Measurements from ENCODE around the gene NAT14. TPM values are rescaled to one million over a fixed set of nuclear protein-coding genes. Genes with fewer than 3 reads are reported as not detected.

Gene NAT14
- total and polyA plus RNA-seq, 7 experiments from 2014 or later = 1.7 to 12.8 (median 3.5) TPM

DNA sequence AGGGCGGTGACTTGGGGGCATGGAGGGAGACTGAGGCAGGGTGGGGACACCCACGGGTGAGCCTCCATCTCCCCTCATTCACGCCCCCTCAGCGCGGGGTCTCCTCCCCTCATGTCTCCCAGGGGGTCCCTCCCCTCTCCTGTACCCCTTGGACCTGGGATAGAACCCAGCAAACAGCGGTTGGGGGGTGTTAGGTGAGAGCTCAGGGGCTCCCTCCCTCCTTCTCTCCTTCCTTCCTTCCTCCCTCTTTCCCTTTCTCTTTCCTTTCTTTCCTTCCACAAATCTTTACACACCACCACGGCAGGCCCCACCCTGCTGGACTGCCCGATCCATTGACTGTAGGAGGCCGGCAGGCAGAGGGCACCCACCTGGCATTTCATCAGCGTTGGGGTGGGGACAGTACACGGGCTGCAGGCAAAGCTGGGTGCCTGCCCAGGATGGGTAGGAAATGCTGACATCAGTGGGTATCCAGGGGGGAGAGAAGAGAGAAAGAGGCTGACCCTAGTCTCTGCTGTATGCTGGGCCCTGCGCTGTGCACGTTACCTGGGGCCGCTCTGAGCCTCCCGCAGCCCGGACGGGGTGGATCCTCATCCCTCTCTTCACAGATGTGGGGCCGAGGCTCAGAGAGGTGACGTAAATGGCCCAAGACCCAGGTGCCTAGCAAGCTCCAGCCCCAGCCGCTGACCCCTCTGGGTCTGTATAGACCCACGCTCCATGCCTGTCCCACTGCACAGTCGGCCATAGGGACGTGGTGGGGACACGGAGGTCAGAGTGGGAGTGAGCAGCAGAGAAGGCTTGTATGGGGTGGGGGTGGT lies 6.8 kb downstream of the NAT14 start:
- H3K9me3 ChIP-seq (ENCODE audit: control insufficient read depth in 2 of 3, low read length in 3 of 3) = no peaks in the 10 kb centered on the region
- H3K4me1 ChIP-seq (ENCODE audit: control insufficient read depth in 2 of 2, insufficient read depth in 2 of 2, low read length in 2 of 2) = no peaks in the 10 kb centered on the region
- intact Hi-C loops (cut with micrococcal nuclease) = no loop called here
- Mint-ChIP-seq H3K4me1 (peaks cover 0 to 9% (median 0%) of the 10 kb centered on the region in 7 donors), H3K27me3 (peaks cover 0 to 5% (median 0%) of the 10 kb centered on the region in 5 donors), H3K36me3 (no peaks in the 10 kb centered on the region), H3K27ac (no peak overlapping the region), H3K4me3 (no peak overlapping the region), H3K9me3 (no peaks in the 10 kb centered on the region)
- DNase-seq = no peak
- CTCF ChIA-PET = no interaction called here
- H3K27me3 ChIP-seq (ENCODE audit: control insufficient read depth in 2 of 2, insufficient read depth in 2 of 2, low read length in 2 of 2) = no peaks in the 10 kb centered on the region
- no peak overlapping the region for H3K27ac ChIP-seq (ENCODE audit: low read depth, low read length)
- no peaks in the 10 kb centered on the region for H3K36me3 ChIP-seq (ENCODE audit: control insufficient read depth in 2 of 3, insufficient read depth in 3 of 3, low read length in 3 of 3)
- no peak overlapping the region for H3K4me3 ChIP-seq (ENCODE audit: low read length)
- no peak for ATAC-seq
- POLR2A ChIA-PET = no interaction called here

DNA sequence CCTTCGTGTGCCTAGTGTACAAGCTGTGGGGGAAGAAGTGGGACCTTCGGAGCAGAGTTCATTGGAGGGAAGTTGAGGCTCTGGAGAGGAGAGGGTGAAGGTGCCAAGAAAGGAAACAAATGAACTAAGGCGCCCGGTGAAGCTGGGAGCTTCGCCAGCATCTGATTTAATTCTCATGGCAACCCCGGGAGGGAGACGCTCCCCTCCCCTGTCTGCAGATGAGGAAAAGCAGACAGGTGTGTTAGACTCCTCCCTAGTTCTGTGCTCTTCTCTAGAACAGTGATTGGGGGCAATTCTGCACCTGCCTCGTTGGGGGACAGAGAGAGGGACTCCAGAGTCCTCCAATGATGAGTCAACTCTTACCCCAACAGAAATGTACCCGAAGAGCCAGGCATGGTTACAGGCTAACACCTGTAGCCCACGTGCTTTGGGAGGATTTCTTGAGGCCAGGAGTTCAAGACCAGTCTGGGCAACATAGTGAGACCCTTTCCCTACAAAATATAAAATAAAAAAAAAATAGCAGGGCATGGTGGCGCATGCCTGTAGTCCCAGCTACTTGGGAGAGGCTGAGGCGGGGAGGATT lies 7.5 kb downstream of the NAT14 start:
- H3K27me3 Mint-ChIP-seq = peaks cover 0 to 5% (median 0%) of the 10 kb centered on the region in 5 donors

DNA sequence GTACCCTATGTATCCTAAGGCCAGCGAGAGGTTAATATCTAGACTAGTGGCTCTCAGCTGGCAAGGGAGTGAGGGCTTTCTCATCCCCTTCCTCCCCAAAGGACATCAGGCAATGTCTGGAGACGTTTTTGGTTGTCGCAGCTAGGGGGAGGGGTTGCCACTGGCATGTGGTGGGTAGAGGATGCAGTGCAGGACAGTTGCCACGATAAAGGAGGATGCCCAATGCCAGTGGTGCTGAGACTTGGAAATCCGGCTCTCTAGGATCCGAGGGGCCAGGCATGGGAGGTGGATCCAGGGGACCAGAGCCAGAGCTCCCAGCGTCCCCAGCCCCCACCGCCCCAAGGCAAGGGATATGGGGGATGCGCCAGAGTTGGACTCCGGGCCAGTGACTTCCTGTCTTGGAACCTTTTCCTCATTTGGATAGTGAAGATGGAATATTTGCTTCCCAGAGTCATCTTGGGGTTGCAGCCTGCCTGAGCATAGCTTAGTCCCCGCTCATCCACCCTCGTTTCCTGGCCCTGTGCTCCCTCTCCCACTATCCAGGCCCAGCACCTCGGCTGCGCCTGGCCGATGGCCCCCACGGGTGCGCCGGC lies 8.2 kb downstream of the NAT14 start:
- ChIA-PET CTCF (no interaction called here), POLR2A (no interaction called here)
- no peak for DNase-seq
- Histone ChIP-seq H3K9me3 (ENCODE audit: control insufficient read depth in 2 of 3, low read length in 3 of 3) (no peaks in the 10 kb centered on the region), H3K4me3 (ENCODE audit: low read length) (no peak overlapping the region), H3K27me3 (ENCODE audit: control insufficient read depth in 2 of 2, insufficient read depth in 2 of 2, low read length in 2 of 2) (no peaks in the 10 kb centered on the region), H3K27ac (ENCODE audit: low read depth, low read length) (no peak overlapping the region), H3K36me3 (ENCODE audit: control insufficient read depth in 2 of 3, insufficient read depth in 3 of 3, low read length in 3 of 3) (no peaks in the 10 kb centered on the region), H3K4me1 (ENCODE audit: control insufficient read depth in 2 of 2, insufficient read depth in 2 of 2, low read length in 2 of 2) (no peaks in the 10 kb centered on the region)
- H3K4me3 Mint-ChIP-seq = peak overlapping the region in 1 of 10 donors; percentile 7
- H3K27ac Mint-ChIP-seq = no peak overlapping the region
- ATAC-seq = no peak
- peaks cover 0 to 5% (median 0%) of the 10 kb centered on the region in 5 donors for H3K27me3 Mint-ChIP-seq
- H3K4me1 Mint-ChIP-seq = peaks cover 0 to 2% (median 0%) of the 10 kb centered on the region in 7 donors
- intact Hi-C loops (cut with micrococcal nuclease) = no loop called here
- H3K36me3 Mint-ChIP-seq = no peaks in the 10 kb centered on the region
- no peaks in the 10 kb centered on the region for H3K9me3 Mint-ChIP-seq

More for the DNA sequence above, 7.5 kb downstream of the NAT14 start:
- DNase-seq (no peak), ATAC-seq (no peak)
- Histone ChIP-seq H3K36me3 (ENCODE audit: control insufficient read depth in 2 of 3, insufficient read depth in 3 of 3, low read length in 3 of 3) (no peaks in the 10 kb centered on the region), H3K9me3 (ENCODE audit: control insufficient read depth in 2 of 3, low read length in 3 of 3) (no peaks in the 10 kb centered on the region), H3K4me3 (ENCODE audit: low read length) (no peak overlapping the region), H3K27ac (ENCODE audit: low read depth, low read length) (no peak overlapping the region), H3K27me3 (ENCODE audit: control insufficient read depth in 2 of 2, insufficient read depth in 2 of 2, low read length in 2 of 2) (no peaks in the 10 kb centered on the region), H3K4me1 (ENCODE audit: control insufficient read depth in 2 of 2, insufficient read depth in 2 of 2, low read length in 2 of 2) (no peaks in the 10 kb centered on the region)
- peaks cover 0 to 4% (median 0%) of the 10 kb centered on the region in 7 donors for H3K4me1 Mint-ChIP-seq
- H3K4me3 Mint-ChIP-seq = no peak overlapping the region
- no peak overlapping the region for H3K27ac Mint-ChIP-seq
- ChIA-PET POLR2A (no interaction called here), CTCF (no interaction called here)
- intact Hi-C loops (cut with micrococcal nuclease) = no loop called here
- H3K9me3 Mint-ChIP-seq = no peaks in the 10 kb centered on the region
- no peaks in the 10 kb centered on the region for H3K36me3 Mint-ChIP-seq

DNA sequence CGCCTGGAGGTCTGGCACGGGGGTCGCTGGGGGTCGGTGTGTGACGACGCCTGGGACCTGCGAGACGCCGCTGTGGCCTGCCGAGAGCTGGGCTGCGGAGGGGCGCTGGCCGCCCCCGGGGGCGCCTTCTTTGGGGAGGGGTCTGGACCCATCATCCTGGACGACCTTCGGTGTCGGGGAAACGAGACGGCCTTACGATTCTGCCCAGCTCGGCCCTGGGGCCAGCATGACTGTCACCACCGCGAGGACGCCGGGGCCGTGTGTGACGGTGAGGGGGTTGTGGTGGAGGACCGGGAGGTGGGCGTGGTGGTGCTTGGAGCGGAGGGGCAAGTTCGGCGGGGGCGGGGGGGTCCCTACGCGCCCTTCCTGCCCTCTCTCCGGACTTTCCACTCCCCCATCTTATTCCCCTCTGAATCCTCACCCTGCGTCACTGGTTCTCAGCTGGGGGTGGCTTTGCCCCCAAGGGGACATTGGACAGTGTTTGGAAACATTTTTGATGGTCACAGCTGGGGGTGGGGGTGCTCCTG lies 8.7 kb downstream of the NAT14 start:
- peaks cover 0 to 5% (median 0%) of the 10 kb centered on the region in 5 donors for H3K27me3 Mint-ChIP-seq
- no peak overlapping the region for H3K27ac Mint-ChIP-seq
- CTCF ChIA-PET = interaction anchor here (0.7 kb wide), 1 partner anchor 10 kb away, joined by 3 read pairs; no protein-coding TSS in a partner anchor
- POLR2A ChIA-PET = no interaction called here
- H3K9me3 Mint-ChIP-seq = no peaks in the 10 kb centered on the region
- intact Hi-C loops (cut with micrococcal nuclease) = no loop called here
- H3K4me3 ChIP-seq (ENCODE audit: low read length) = no peak overlapping the region
- H3K27ac ChIP-seq (ENCODE audit: low read depth, low read length) = no peak overlapping the region
- no peaks in the 10 kb centered on the region for H3K4me1 ChIP-seq (ENCODE audit: control insufficient read depth in 2 of 2, insufficient read depth in 2 of 2, low read length in 2 of 2)
- no peak overlapping the region for H3K4me3 Mint-ChIP-seq
- no peak for ATAC-seq
- no peaks in the 10 kb centered on the region for H3K27me3 ChIP-seq (ENCODE audit: control insufficient read depth in 2 of 2, insufficient read depth in 2 of 2, low read length in 2 of 2)
- no peaks in the 10 kb centered on the region for H3K9me3 ChIP-seq (ENCODE audit: control insufficient read depth in 2 of 3, low read length in 3 of 3)
- H3K4me1 Mint-ChIP-seq = peaks cover 0 to 2% (median 0%) of the 10 kb centered on the region in 7 donors
- H3K36me3 ChIP-seq (ENCODE audit: control insufficient read depth in 2 of 3, insufficient read depth in 3 of 3, low read length in 3 of 3) = no peaks in the 10 kb centered on the region
- H3K36me3 Mint-ChIP-seq = no peaks in the 10 kb centered on the region
- no peak for DNase-seq

DNA sequence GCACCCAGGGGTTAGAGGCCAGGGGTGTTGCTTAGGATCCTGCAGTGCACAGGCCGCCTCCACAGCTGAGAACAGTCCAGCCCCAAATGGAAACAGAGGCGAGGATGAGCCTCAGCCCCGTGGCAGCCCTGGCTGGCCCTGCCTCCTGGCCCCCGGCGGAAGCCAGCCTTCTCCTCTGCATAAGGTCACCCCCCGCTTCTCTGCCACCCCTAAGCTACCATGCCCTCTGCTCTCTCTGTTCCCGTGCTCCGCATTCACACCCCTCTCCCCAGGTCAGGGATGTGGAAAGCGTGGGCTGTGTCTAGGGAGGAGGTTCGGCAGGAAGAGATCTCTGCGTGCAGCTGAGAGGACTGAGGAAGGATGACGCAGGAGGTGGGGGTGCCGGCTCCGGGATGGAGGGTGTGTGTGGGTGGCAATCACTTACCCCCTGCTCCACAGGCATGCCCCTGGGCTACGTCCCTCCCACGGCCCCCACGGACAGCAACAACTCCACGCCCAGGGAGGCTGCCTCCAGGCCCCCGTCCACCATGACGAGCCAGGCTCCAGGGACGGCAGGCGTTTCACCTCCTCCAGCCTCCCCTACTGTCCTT lies 9.3 kb downstream of the NAT14 start:
- Mint-ChIP-seq H3K4me1 (peaks cover 0 to 2% (median 0%) of the 10 kb centered on the region in 7 donors), H3K4me3 (peak overlapping the region in 8 of 10 donors; percentile 7 to 64 (median 40)), H3K9me3 (no peaks in the 10 kb centered on the region), H3K36me3 (no peaks in the 10 kb centered on the region), H3K27me3 (peaks cover 0 to 5% (median 0%) of the 10 kb centered on the region in 5 donors), H3K27ac (peak overlapping the region in 2 of 9 donors; percentile 29 to 51)
- peak overlapping the region; percentile 24 for H3K4me3 ChIP-seq (ENCODE audit: low read length)
- intact Hi-C loops (cut with micrococcal nuclease) = no loop called here
- DNase-seq (no peak), ATAC-seq (peak; percentile 22)
- no peaks in the 10 kb centered on the region for H3K27me3 ChIP-seq (ENCODE audit: control insufficient read depth in 2 of 2, insufficient read depth in 2 of 2, low read length in 2 of 2)
- H3K36me3 ChIP-seq (ENCODE audit: control insufficient read depth in 2 of 3, insufficient read depth in 3 of 3, low read length in 3 of 3) = no peaks in the 10 kb centered on the region
- CTCF ChIA-PET = interaction anchor here (0.7 kb wide), 1 partner anchor 10 kb away, joined by 3 read pairs; no protein-coding TSS in a partner anchor
- H3K27ac ChIP-seq (ENCODE audit: low read depth, low read length) = no peak overlapping the region
- H3K9me3 ChIP-seq (ENCODE audit: control insufficient read depth in 2 of 3, low read length in 3 of 3) = no peaks in the 10 kb centered on the region
- POLR2A ChIA-PET = no interaction called here
- no peaks in the 10 kb centered on the region for H3K4me1 ChIP-seq (ENCODE audit: control insufficient read depth in 2 of 2, insufficient read depth in 2 of 2, low read length in 2 of 2)

DNA sequence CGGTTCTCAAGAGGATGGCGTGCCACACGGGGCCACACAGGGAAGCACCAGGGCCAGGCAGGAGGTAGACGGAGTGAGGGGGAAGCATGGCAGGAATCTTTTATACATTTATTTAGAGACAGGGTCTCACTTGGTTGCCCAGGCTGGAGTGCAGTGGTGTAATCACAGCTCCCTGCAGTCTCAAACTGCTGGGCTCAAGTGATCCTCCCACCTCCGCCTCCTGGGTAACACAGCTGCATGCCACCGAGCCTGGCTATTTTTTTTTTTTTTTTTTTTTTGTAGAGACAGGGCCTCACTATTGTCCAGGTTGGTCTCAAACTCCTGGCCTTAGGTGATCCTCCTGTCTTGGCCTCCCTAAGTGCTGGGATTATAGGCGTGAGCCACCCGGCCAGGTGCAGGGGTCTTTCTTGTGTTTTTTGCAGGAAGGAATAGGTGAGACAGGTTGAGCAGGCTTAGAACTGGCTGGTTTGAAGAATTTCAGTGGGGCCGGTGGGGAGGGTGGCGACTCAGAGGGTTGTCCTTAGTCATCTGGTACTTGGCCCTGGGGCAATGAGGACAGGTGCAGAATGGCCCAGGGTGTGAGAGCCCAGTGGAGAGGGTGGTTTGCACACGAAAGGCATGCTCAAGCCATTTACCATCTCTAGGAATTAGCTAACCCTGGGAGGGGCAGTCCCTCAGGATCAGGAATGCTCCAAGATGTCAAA lies 10.8 kb downstream of the NAT14 start:
- no peaks in the 10 kb centered on the region for H3K36me3 ChIP-seq (ENCODE audit: control insufficient read depth in 2 of 3, insufficient read depth in 3 of 3, low read length in 3 of 3)
- H3K9me3 ChIP-seq (ENCODE audit: control insufficient read depth in 2 of 3, low read length in 3 of 3) = no peaks in the 10 kb centered on the region
- no peaks in the 10 kb centered on the region for H3K36me3 Mint-ChIP-seq
- intact Hi-C loops (cut with micrococcal nuclease) = no loop called here
- no peaks in the 10 kb centered on the region for H3K9me3 Mint-ChIP-seq
- H3K27me3 Mint-ChIP-seq = peaks cover 0 to 5% (median 0%) of the 10 kb centered on the region in 5 donors
- H3K4me1 ChIP-seq (ENCODE audit: control insufficient read depth in 2 of 2, insufficient read depth in 2 of 2, low read length in 2 of 2) = no peaks in the 10 kb centered on the region
- H3K4me1 Mint-ChIP-seq = peaks cover 0 to 2% (median 0%) of the 10 kb centered on the region in 7 donors
- ATAC-seq (no peak), DNase-seq (no peak)
- no peaks in the 10 kb centered on the region for H3K27me3 ChIP-seq (ENCODE audit: control insufficient read depth in 2 of 2, insufficient read depth in 2 of 2, low read length in 2 of 2)
- no peak overlapping the region for H3K4me3 ChIP-seq (ENCODE audit: low read length)
- H3K27ac Mint-ChIP-seq = peak overlapping the region in 1 of 9 donors; percentile 85
- POLR2A ChIA-PET = no interaction called here
- no peak overlapping the region for H3K27ac ChIP-seq (ENCODE audit: low read depth, low read length)
- CTCF ChIA-PET = interaction anchor here (0.7 kb wide), 1 partner anchor 82 kb away, joined by 3 read pairs; no protein-coding TSS in a partner anchor
- no peak overlapping the region for H3K4me3 Mint-ChIP-seq

Data from naive thymus-derived CD4-positive, alpha-beta T cell (primary cell).